HUES48 (cell line): ENCODE results near the gene GJA8.
"Not testable (repeated sequence)": the region's sequence is repeated elsewhere in the genome, so short reads cannot be mapped to it uniquely, and the experiment has no call there.

Experiments
- H3K27ac ChIP-seq: one replicate; pipeline ENCODE4 v1.7.0; 2013; ENCODE audit warnings: low read depth, low read length, inconsistent platforms
- H3K27me3 ChIP-seq: 2 replicates; pipeline ENCODE4 v1.6.1; 2013; ENCODE audit warnings: mild to moderate bottlenecking, low read length; ENCODE audit not compliant: control insufficient read depth, insufficient read depth
- H3K36me3 ChIP-seq: 2 replicates; pipeline ENCODE4 v1.6.1; 2013; ENCODE audit warnings: low read length; ENCODE audit not compliant: control insufficient read depth, insufficient read depth
- H3K4me1 ChIP-seq: 2 replicates; pipeline ENCODE4 v1.6.1; 2013; ENCODE audit warnings: mild to moderate bottlenecking, low read length; ENCODE audit not compliant: control insufficient read depth, insufficient read depth
- H3K4me3 ChIP-seq: 2 replicates; pipeline ENCODE4 v1.5.1; 2013; ENCODE audit warnings: mild to moderate bottlenecking, low read depth, low read length
- H3K9ac ChIP-seq: 2 replicates; pipeline ENCODE4 v1.6.1; 2013; ENCODE audit warnings: mild to moderate bottlenecking, low read depth, low read length, moderate library complexity
- H3K9me3 ChIP-seq: 2 replicates; pipeline ENCODE4 v1.6.1; 2013; ENCODE audit warnings: low read length; ENCODE audit not compliant: control insufficient read depth, insufficient read depth

The GJA8 gene

DNA sequence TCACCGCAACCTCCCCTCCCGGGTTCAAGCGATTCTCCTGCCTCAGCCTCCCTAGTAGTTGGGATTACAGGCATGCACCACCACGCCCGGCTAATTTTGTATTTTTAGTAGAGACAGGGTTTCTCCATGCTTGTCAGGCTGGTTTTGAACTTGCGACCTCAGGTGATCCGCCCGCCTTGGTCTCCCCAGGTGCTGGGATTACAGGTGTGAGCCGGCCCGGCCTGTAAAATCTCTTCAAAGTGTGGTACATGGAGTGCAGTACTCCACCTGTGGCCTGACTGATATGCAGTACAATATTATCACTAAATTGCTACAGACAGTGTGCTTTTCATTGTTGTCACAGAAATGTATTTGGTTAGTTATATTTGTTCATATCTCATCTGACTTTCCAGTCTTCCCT is 25.1 kb downstream of the GJA8 start:
- not testable (repeated sequence) for H3K4me3 ChIP-seq

DNA sequence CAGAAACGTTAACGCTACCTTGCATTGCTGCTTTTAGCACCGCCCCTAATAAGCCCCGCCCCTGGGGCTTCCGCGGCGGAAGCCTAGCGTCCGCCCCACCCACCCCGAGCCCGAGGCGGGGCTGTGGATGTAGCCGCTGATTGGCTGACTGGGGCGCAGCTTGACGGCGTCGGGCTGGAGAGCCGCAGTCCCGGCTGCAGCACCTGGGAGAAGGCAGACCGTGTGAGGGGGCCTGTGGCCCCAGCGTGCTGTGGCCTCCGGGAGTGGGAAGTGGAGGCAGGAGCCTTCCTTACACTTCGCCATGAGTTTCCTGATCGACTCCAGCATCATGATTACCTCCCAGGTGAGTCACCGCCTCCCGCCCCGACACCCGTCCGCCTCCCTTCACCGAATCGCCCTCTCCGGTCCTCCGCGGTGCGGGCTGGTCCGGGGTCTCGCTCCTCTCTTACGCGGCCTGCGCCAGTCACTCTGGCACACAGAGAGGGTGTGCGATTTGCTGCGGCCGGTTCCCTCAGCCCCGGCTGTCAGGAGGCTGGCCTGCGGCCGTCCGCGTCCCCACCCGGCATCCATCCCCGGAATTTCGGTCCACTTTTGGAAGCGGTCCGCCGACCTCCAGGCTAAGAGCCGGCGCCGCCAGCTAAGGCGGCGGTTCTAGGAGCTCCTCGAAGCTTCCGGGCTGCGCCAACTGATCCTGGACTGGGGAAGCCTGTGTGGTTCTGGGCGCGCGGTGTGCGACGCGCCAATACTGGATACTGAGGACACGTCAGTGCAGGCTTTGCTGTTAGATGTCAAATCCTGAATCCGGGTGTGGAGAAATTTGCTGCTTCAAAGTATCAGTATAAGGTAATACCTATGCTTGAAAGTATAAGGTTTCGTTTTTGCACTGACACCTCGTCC is 25.9 kb downstream of the GJA8 start, which contains the start of gene GPR89B:
Gene GPR89B, plus strand, starts transcription at position 185 of the 897 bp plus-strand sequence. Its CDS starts 117 bp downstream, at position 302.
- Histone ChIP-seq H3K9ac (peak within 1 kb of the TSS; percentile 83), H3K27ac (peak within 1 kb of the TSS; percentile 66), H3K4me3 (peak within 1 kb of the TSS; percentile 93)
- not testable (repeated sequence) for H3K9me3 ChIP-seq, H3K27me3 ChIP-seq, H3K4me1 ChIP-seq, H3K36me3 ChIP-seq

More for the DNA sequence above, 25.1 kb downstream of the GJA8 start:
- H3K36me3 ChIP-seq, H3K9ac ChIP-seq, H3K27me3 ChIP-seq, H3K4me1 ChIP-seq, H3K27ac ChIP-seq, H3K9me3 ChIP-seq: not testable (repeated sequence)

DNA sequence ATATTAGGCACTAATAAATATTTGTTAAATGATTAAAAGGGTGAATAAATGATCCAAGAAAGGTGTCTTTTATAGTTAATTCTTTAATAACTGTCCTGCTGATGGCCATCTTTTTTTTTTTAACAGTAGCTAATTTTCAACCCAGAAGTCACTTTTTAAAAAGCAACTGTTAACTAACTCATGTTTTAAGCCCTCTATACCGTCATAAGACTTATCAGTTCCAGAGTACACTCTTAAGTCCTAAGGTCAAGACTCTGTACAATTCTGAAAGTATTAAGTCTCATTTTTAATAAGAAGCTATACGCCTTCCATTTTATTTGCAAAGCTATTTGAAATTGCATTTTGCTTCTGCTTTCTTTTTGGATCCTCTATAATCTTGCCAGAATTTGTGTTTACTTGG is 28.5 kb downstream of the GJA8 start:
- H3K4me3 ChIP-seq, H3K9me3 ChIP-seq, H3K4me1 ChIP-seq, H3K27me3 ChIP-seq, H3K9ac ChIP-seq, H3K36me3 ChIP-seq, H3K27ac ChIP-seq: not testable (repeated sequence)

DNA sequence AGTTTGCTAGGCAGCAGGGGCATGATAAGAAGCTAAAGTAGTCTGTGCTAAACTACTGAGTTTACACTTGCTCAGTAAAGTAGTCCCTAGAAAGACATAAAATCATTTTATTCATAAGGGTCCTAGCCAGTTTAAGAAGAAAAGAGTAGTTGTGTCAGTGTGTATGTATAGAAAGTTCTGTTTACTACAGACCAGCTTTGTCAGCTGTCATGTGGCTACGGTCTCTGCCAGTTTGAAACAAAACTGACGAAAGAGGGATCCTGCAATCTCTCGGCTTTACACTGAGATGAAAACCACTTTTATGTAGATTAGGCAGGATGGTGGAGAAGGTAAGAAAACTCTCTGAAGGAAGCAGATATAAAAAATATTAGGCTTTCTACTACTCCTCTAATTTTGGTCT is 32.7 kb downstream of the GJA8 start:
- H3K27me3 ChIP-seq, H3K27ac ChIP-seq, H3K4me3 ChIP-seq, H3K4me1 ChIP-seq, H3K9ac ChIP-seq, H3K9me3 ChIP-seq, H3K36me3 ChIP-seq: not testable (repeated sequence)

DNA sequence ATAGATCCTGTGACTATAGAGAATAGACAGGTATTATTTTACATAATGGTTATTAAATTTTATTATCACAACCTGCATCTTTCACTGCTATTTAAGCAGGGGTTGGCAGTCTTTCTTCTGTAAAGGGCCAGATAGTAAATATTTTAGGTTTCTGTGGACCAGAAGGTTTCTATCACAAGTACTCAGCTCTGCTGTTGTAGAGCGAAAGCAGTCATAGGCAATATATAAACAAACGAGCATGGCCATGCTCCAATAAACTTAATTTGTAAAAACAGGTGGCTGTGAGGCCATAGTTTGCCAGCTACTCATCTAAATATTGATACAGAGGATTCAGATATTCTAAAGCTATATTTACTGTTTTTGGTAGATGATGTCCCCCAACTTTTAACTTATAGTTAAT is 37.9 kb downstream of the GJA8 start:
- H3K27me3 ChIP-seq, H3K27ac ChIP-seq, H3K4me3 ChIP-seq, H3K36me3 ChIP-seq, H3K9me3 ChIP-seq, H3K9ac ChIP-seq, H3K4me1 ChIP-seq: not testable (repeated sequence)

DNA sequence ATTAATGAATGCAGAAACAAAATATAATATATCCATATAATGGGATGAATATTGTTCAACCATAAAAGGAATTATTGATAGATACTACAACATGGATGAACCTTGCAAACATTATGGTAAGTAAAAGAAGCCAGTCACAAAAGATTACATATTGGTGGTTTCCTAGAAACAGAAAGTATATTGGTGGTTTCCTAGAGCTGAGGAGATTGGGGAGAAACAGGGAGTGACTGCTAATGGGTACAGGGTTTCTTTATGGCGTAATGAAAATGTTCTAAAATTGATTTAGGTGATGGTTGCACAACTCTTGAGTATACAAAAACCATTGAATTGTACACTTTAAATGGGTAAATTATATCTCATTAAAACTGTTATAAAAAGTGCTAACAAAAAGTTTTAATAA is 40.0 kb downstream of the GJA8 start:
- H3K9ac ChIP-seq, H3K9me3 ChIP-seq, H3K27me3 ChIP-seq, H3K27ac ChIP-seq, H3K36me3 ChIP-seq, H3K4me1 ChIP-seq, H3K4me3 ChIP-seq: not testable (repeated sequence)

DNA sequence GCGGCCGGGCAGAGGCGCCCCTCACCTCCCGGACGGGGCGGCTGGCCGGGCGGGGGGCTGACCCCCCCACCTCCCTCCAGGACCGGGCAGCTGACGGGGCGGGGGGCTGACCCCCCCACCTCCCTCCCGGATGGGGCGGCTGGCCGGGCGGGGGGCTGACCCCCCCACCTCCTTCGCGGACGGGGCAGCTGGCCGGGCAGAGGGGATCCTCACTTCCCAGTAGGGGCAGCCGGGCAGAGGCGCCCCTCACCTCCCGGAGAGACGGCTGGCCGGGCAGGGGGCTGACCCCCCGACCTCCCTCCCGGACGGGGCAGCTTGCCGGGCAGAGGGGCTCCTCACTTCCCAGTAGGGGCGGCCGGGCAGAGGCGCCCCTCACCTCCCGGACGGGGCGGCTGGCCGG is 46.9 kb downstream of the GJA8 start:
- not testable (repeated sequence) for H3K9ac ChIP-seq, H3K27me3 ChIP-seq, H3K27ac ChIP-seq, H3K36me3 ChIP-seq, H3K4me1 ChIP-seq, H3K9me3 ChIP-seq, H3K4me3 ChIP-seq
